Raji (cell line): ENCODE results near the gene HS3ST5.

ENCODE experiments used
- POLR2A ChIP-seq: IDR thresholded peaks from 2 replicates; pipeline ENCODE4 v1.6.1; 2011; ENCODE audit warnings: low read depth, low read length, control low read depth; ENCODE audit not compliant: insufficient read depth

HS3ST5 gene, protein sequence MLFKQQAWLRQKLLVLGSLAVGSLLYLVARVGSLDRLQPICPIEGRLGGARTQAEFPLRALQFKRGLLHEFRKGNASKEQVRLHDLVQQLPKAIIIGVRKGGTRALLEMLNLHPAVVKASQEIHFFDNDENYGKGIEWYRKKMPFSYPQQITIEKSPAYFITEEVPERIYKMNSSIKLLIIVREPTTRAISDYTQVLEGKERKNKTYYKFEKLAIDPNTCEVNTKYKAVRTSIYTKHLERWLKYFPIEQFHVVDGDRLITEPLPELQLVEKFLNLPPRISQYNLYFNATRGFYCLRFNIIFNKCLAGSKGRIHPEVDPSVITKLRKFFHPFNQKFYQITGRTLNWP

DNA sequence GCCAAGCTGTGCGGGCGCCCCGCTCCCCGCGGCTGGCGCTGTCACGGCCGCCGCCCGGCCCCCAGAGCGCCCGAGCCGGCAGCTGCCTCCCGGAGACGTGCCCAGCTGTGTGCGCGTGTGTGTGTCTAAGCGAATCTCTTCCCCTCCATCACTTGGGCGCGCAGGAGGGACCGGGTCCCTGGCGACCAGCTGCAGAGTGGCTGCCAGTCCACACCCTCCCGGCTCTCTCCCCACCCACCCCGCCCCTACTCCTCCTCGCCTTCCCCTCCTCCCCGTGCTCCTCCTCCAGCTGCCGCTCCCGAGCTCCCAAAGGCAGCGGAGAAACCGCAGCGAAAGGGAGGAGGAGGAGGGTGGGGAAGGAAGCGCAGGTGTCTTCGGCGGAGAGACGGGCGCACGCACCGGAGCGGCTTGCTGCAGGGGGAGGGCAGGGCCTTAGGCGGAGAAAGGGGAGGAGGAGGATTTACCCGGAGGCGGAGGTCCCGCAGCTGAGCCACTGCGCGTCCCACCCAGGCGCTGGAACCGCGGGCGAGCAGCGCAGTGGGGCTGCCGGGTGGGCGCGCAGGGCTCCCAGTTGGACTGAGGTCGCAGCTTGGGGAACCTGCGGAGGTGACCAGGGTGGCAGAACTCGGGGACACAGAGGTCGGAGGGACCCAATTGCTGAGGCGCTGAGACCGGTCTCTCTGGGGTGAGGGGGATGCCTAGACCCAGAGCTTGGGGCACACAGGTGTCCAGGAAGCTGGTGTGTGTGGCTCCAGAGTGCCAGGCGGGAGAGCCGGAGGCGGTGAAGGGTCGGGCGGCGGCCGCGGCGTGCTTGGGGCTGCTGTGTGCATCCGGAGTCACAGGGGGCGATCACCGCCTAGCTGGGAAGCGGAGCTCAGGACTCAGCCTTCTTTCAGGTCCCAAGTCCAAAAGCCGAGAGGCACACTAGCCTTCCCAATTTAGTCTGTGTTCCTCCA lies at the start of gene HS3ST5:
Gene HS3ST5, minus strand, starts transcription at position 198 of the 956 bp plus-strand sequence. CDS start 280,178 bp downstream, outside the sequence.
- no peak for TF ChIP-seq POLR2A

DNA sequence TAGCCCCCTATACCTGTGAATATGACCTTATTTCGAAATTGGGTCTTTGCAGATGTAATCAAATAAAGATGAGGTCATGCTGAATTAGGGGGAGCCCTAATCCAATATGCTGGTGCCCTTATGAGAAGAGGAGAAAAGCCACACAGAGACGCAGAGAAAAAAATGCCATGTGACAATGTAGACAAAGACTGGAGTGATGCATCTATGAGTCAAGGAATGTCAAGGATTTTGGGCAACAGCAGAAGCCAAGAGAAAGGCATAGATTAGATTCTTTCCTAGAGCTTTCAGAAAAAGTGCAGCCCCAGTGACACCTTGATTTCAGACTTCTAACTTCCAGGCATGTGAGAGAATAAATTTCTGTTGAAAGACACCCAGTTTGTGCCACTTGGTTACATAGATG lies 47.4 kb upstream of the HS3ST5 start:
- no peak for TF ChIP-seq POLR2A

DNA sequence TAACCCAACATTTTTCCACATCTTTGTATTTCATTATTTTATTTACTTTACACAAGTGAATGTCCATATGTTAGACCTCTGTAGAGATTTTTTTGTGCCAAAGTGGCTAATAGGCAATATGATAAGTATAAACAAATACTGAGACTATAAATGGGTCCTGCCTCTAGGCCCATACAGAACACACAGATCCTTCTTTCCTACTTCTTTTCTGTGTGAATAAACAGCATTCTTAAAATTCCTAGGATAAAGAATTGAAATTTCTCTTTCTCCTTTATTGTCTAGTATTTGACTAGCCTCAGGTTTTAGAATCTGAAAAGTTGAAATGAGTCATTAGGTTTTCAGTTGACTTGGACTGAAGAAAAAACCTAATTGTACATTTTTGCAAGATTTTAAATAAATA lies 46.3 kb upstream of the HS3ST5 start:
- TF ChIP-seq POLR2A = no peak

DNA sequence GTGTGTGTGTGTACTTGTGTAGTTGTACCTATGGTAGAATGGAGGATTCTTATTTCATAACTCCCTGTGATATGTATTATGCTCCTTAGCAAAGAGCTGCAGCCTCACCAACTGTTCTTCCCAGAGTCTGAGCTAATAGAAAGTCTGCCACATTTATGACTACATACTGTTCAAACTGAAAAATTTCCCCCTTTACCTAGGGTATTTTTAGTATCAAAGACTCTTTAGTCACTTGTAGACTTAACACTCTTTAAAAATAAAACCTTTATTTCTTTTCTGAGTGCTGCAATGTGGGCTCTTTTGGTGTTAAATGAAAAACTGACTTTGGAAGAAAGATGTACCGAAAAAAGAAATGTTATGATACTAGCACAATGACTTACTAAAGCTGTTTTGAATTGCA lies 39.6 kb upstream of the HS3ST5 start:
- TF ChIP-seq POLR2A = no peak

DNA sequence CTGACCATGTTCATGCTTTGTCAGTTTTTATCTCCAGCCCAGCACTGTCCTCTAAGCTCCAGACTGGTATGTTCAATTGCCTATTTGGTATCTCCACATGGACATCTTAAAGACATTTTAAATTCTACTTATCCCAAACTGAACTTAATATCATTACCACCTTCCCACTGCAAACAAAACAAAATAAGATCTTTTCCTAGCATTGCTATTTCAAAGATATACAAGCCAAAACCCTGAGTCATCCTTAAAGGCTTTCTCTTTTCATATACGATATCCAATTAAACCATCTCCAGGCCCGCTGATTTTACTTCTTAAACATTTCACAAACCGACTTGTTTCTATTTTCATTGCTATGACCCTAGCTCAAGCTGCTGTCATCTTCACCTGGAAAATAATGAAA lies 35.1 kb upstream of the HS3ST5 start:
- no peak for TF ChIP-seq POLR2A

DNA sequence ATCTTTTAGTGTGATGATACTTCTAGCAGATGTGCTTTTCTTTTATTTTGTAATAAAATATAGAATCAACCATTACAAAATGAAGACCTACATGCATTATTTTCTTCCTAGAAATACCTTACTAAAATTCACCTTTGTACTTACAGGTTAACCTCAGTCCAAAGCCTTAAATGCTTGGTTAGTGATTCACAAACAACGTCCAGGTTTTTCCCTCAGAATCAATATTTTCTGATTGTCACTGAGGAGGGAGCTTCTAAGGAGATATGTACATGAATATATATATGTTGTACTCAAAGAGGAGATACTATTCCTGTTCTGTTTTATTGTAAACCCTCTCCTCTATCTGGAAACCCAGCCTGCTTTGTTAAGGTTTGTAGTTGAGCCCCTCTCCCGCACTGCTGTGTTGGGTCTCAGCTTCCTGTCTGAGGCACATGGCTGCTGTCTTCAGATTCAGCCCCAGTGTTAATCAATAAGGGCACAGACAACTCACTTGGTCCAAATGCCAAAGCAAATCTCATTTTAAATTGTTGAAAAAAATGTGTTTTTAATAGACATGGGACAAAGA lies 33.9 kb upstream of the HS3ST5 start:
- no peak for TF ChIP-seq POLR2A

DNA sequence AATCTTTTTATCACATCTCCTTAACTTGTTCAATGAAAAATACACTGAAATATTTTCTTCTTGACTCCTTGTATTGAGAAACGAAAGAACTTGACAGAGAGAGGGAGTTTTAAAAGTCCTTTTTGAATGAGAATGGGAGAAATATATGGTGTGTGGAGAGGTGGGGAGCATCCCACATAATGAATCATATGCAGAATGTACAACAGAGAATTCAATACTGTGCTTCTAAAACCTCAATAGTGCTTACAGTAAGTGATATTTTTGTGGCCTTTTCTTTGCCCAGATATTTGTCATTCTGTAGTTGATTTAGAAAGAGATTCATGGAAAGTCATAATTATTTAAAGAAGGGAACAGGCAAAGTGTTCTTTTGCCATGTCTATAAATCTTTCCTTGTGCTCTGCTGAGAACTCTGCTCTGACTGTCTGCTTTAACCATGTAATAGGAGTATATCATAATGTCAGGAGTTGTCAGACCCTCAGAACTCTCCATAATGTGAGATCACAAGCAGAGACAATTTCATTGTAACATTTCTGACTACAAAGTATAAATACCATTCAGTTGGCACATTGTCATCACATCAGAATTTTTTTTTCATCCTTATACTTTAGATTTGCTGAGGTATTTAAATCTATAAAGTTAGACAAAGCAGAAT lies 32.8 kb upstream of the HS3ST5 start:
- TF ChIP-seq POLR2A = no peak

DNA sequence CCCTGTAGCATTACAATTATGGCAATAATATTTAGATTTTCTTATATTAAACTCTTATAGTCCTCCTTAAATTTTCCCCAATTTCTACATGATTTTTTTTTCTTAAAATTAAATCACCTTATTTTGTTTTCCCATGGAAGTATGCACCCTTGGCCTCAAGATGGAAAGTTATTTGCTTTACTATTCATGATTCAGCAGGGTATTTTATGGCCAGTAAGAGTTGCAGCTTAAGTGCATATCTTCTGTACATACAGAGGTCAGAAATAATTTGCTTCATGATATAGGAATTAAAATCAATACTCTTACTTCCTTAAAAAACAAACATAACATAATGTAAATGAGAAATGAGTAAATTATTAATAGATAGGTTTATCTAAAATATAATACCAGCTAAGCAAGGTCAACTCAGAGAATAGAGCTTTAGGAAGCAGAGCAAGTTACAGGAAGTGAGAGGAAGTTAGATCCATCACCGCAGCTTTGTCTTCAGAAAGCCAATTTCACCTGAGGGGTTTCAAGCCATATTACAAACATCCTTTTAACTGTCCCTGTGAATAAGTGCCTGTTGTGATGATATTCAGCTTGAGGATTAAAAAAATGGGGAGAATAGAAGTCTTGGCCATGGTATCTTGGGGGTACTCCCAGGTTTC lies 24.6 kb upstream of the HS3ST5 start:
- TF ChIP-seq POLR2A = no peak

DNA sequence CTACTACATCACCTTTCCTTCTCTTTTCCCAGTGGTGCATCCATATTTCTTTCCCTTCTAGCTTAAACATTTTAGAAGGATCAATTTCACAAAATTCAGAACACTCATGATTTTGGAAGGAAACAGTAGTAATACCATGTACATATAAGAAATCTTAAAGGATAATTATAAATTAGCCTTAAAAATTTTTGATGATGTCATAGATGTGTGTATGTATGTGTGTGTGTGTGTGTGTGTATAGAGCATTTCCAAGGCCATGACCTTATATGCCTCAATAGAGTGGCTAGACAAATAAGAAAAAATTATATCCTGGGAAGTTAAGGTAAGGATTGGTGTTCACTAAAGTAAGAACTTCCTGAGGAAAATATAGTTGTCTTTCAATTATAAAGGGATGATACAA lies 24.1 kb upstream of the HS3ST5 start:
- no peak for TF ChIP-seq POLR2A

DNA sequence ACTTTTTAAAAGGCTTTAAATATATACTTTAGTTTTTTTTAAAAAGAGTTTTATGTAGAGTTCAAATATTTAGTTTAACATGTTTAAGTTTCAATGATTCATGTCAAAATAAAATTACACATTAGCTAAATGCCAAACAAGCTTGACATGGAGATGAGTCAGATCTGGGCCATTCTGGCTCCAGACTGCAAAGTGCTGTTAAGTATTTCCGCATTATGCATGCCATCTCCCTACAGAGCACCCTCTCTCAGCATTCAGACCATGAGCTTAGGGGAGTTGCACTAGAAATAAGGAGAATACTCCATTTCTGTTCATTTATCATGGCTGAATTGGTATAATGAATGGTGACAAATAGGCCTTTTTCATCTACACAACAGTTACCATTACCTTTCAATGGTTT lies 21.5 kb upstream of the HS3ST5 start:
- no peak for TF ChIP-seq POLR2A

DNA sequence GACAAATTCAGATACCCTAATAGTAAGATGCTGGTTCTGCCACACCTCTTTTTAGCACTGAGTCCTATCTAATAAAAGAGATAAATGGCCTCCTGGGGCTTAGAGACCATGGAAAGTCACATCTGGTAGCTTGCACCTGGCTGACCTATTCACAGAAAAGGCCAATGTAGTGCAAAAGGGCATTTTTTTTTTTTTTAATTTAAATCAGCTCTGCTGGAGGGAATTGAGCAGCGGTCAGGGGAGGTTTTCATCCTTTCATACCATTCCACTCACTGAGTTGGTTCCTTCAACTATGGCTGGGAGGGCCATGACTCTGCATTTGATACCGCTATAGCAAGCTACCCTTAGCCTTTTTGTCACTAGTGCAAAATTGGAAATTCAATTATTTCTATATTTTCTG lies 20.1 kb upstream of the HS3ST5 start:
- no peak for TF ChIP-seq POLR2A

DNA sequence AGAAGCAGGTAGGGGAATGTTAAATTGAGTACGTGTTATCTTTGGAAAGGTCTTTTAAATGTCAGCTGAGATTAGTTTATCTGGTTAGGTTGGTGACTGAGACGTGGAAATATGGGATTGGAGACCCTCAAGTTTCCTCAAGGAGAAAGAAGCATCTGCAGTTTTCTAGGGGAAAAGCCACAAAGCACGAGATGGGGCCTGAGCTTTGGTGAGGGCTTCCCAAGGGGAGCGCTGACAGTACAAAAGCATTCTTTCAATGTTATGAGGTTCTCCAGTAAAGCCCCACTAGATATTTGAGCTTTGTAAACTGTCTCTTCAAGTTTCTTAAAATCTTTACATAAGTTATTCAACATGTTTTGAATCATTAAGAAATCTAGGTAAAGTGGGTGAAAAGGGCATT lies 19.6 kb upstream of the HS3ST5 start:
- TF ChIP-seq POLR2A = no peak

DNA sequence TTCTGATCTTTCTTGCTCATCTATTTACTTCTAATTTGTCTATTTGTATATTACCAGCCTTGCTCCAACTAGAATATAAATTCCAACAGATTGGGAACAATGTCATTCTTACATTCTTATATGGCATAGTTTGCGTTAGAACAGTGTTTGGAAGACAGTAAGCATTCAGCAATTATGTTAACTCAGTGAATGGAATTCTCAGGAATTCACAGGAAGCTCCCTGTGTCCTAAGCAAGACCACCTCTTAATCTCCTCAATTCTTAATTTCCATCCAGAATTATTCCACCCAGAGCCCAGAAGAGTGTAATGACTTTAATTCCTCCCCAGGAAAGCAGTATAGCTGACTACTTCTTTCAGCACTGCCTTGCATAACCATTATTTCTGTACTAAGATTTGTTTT lies 18.2 kb upstream of the HS3ST5 start:
- no peak for TF ChIP-seq POLR2A

DNA sequence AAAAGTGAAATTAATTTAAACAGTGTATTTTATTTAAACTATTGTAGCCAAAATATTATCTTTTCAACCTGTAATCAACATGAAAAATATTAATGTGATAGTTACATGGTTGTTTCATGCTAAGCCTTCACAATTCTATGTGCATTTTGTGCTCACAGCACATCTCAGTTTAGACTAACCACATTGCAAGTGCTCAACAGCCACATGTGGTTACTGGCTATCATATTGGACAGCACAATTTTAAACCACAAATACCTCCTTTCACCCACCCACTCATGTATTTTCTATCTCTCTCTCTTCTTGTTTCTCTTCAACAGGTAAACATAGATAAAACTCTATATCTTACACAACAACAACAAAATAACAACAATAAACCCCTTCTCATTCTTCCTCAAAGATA lies 12.5 kb upstream of the HS3ST5 start:
- no peak for TF ChIP-seq POLR2A

DNA sequence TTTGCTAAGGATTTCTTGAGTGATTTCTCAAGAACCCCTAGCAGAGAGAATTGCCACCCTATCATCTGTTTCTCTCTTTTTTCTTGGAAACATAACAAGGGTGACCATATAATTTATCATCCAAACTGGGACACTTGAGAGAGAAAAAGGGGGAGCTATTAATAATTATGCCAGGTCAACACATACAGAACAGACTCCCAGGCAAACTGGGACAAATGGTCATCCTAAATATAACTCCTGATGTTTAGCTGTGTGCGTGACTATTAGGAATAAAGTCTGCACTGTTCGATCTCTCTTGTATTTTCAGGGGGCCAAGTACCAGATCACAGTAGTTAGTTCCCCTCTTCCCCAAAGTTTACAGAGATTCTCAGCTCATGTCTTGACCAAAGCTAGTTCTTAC lies 11.7 kb upstream of the HS3ST5 start:
- TF ChIP-seq POLR2A = no peak

DNA sequence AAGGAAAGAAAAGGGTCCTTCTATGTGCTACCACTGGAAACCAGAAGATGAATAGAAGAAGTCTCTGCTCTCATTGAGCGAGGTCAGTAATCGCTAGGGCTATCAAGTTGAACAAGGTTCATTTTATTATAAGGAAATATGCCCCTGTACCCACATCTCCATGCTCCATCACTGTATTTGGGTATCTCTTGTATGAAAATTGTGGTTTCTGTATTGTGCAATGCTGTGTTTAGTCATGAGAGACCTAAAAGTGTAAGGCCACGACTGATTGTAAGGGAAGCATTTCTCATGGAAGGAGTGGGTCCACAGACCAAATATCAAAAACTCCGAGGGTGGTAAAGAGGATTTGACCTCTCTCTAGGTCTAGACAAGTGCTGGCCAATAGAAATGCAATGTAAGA lies 3.6 kb upstream of the HS3ST5 start:
- TF ChIP-seq POLR2A = no peak

DNA sequence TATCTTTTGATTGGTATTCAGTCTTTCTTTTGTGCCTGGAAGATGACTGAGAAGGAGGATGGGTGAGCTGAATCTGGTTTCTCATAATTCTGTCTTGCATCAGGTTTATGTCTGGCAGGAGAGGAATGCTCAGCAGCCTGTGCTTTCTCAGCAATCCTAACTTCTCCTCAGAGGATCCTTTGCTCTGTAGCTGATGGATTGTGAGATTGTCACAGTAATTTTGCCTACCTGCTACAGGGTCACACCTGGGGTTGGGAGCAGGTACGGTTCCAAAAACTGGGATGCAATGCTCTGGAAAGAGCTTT lies 2.1 kb upstream of the HS3ST5 start:
- no peak for TF ChIP-seq POLR2A
